CD4-positive, alpha-beta T cell treated with Interleukin-10 for 1 hour (primary cell): ENCODE results near the gene CRY1.
A peak's percentile ranks its signal among the peaks of the same experiment; 100 is the strongest.
"Not testable (repeated sequence)": the region's sequence is repeated elsewhere in the genome, so short reads cannot be mapped to it uniquely, and the experiment has no call there.

ENCODE experiments used
- DNase-seq: peaks from one replicate; pipeline ENCODE4 v3.0.0-alpha.2; 2020

CRY1 gene

GRCh38 chr12:106997916-106998315 lies 95.4 kb downstream of the CRY1 start:
- no peak for DNase-seq

GRCh38 chr12:106996102-106996501 lies 97.2 kb downstream of the CRY1 start:
- not testable (repeated sequence) for DNase-seq

GRCh38 chr12:106994579-106995220 lies 98.6 kb downstream of the CRY1 start:
- DNase-seq = no peak

- no peak for DNase-seq
Observed at GRCh38 chr12:106987846-106988245, 105.5 kb downstream of the CRY1 start.

GRCh38 chr12:106986625-106987389 lies 106.5 kb downstream of the CRY1 start, which contains the start of gene MTERF2:
TSS of gene MTERF2 (minus strand) at chr12:106987146. CDS start at chr12:106978714, 8,432 bp downstream.
- peak; percentile 81 for DNase-seq

- no peak for DNase-seq
Observed at GRCh38 chr12:106986135-106986534, 107.2 kb downstream of the CRY1 start.

- DNase-seq = no peak
Observed at GRCh38 chr12:106985479-106985878, 107.9 kb downstream of the CRY1 start.

GRCh38 chr12:106984588-106985137 lies 108.7 kb downstream of the CRY1 start:
- no peak for DNase-seq

GRCh38 chr12:106982229-106982628 lies 111.1 kb downstream of the CRY1 start:
- no peak for DNase-seq

GRCh38 chr12:106981788-106982187 lies 111.6 kb downstream of the CRY1 start:
- no peak for DNase-seq

- no peak for DNase-seq
Observed at GRCh38 chr12:106980944-106981343, 112.4 kb downstream of the CRY1 start.

GRCh38 chr12:106978035-106978800 lies 115.1 kb downstream of the CRY1 start:
- no peak for DNase-seq

GRCh38 chr12:106976668-106977067 lies 116.7 kb downstream of the CRY1 start:
- DNase-seq = no peak

- DNase-seq = no peak
Observed at GRCh38 chr12:106975993-106976658, 117.2 kb downstream of the CRY1 start.

GRCh38 chr12:106975098-106975497 lies 118.3 kb downstream of the CRY1 start:
- DNase-seq = no peak

GRCh38 chr12:106974511-106974910 lies 118.8 kb downstream of the CRY1 start:
- no peak for DNase-seq

- no peak for DNase-seq
Observed at GRCh38 chr12:106973545-106973944, 119.8 kb downstream of the CRY1 start.

- no peak for DNase-seq
Observed at GRCh38 chr12:106971065-106971464, 122.3 kb downstream of the CRY1 start.

GRCh38 chr12:106964526-106964925 lies 128.8 kb downstream of the CRY1 start:
- no peak for DNase-seq

GRCh38 chr12:106962286-106962685 lies 131.1 kb downstream of the CRY1 start:
- no peak for DNase-seq

GRCh38 chr12:106960443-106960842 lies 132.9 kb downstream of the CRY1 start:
- no peak for DNase-seq

GRCh38 chr12:106957583-106957982 lies 135.8 kb downstream of the CRY1 start:
- DNase-seq = no peak
